Epithelial cell of esophagus (primary cell): ENCODE results near the gene PUS1.
"Not testable (repeated sequence)": the region's sequence is repeated elsewhere in the genome, so short reads cannot be mapped to it uniquely, and the experiment has no call there.

Experiments used
- DNase-seq: peaks from one replicate; pipeline ENCODE4 v3.0.0; 2010; ENCODE audit warnings: low read depth
- H3K4me3 ChIP-seq: 2 replicates; pipeline ENCODE4 v1.5.1; 2011; ENCODE audit warnings: mild to moderate bottlenecking, low read length, control low read depth
- CTCF ChIP-seq: IDR thresholded peaks from 2 replicates; pipeline ENCODE4 v1.5.1; 2011; ENCODE audit warnings: low read depth, mild to moderate bottlenecking, low read length, control low read depth, inconsistent platforms; ENCODE audit not compliant: insufficient read depth; ENCODE audit errors: missing control alignments

The PUS1 gene

GRCh38 chr12:131981388-131981787, 52.3 kb downstream of the PUS1 start:
- no peak for TF ChIP-seq CTCF
- DNase-seq: no peak
- H3K4me3 ChIP-seq: no peak overlapping the region

- TF ChIP-seq CTCF: no peak
- no peak overlapping the region for H3K4me3 ChIP-seq
- no peak for DNase-seq
These were observed 53.0 kb downstream of the PUS1 start for GRCh38 chr12:131982041-131982440.

GRCh38 chr12:131983026-131983425, 54.0 kb downstream of the PUS1 start:
- DNase-seq: no peak
- no peak for TF ChIP-seq CTCF
- no peak overlapping the region for H3K4me3 ChIP-seq

- no peak for DNase-seq
- no peak overlapping the region for H3K4me3 ChIP-seq
- no peak for TF ChIP-seq CTCF
These were observed 54.5 kb downstream of the PUS1 start for GRCh38 chr12:131983554-131983953.

- no peak for DNase-seq
- no peak overlapping the region for H3K4me3 ChIP-seq
- TF ChIP-seq CTCF: no peak
These were observed 55.3 kb downstream of the PUS1 start for GRCh38 chr12:131984334-131984733.

GRCh38 chr12:131985510-131985875, 56.4 kb downstream of the PUS1 start:
- not testable (repeated sequence) for H3K4me3 ChIP-seq, DNase-seq

- H3K4me3 ChIP-seq: no peak overlapping the region
- no peak for TF ChIP-seq CTCF
- DNase-seq: no peak
These were observed 57.3 kb downstream of the PUS1 start for GRCh38 chr12:131986361-131986760.

GRCh38 chr12:131986910-131987309, 57.8 kb downstream of the PUS1 start:
- TF ChIP-seq CTCF: no peak
- no peak overlapping the region for H3K4me3 ChIP-seq
- no peak for DNase-seq
